SK-N-SH (cell line): ENCODE data around the gene GNAS. TPM values are rescaled to one million over a fixed set of nuclear protein-coding genes. Genes with fewer than 3 reads are reported as not detected.

ENCODE experiments used
- CTCF ChIA-PET: fragments of 300-600, 350-600 bp; formaldehyde crosslinking; extraction: SDS; loops from one replicate; lab custom pipeline; 2021; lab: Yijun Ruan, JAX
- POLR2A ChIA-PET: fragments of 350-600 bp; sonication (Branson Sonifier 250); formaldehyde crosslinking; extraction: SDS; loops from one replicate; lab custom pipeline; 2020; ENCODE audit warnings: antibody characterized with exemption, inconsistent platforms; lab: Yijun Ruan, JAX
- DNase-seq: peaks from one replicate; pipeline ENCODE4 v3.0.0; 2012
- H2AFZ ChIP-seq: fragments of 200-600 bp; sonication (generic); 2 replicates; pipeline ENCODE4 v1.8.1; 2016; ENCODE audit warnings: antibody characterized with exemption, mild to moderate bottlenecking, low read depth
- H3F3A ChIP-seq: fragments of 200-600 bp; sonication (generic); replicated peaks from 2 replicates; pipeline ENCODE3; 2016; ENCODE audit warnings: antibody characterized with exemption, mild to moderate bottlenecking; ENCODE audit not compliant: insufficient read depth
- H3K27ac ChIP-seq, 2 experiments: fragments of 200-500 bp in 1 of 2; fragments of 200-600 bp in 1 of 2; sonication (Bioruptor generic) in 1 of 2; sonication (generic), shearing (Covaris generic) in 1 of 2; 2 replicates each; pipeline versions ENCODE4 v1.5.1 to v1.6.1; 2014 to 2016; ENCODE audit warnings: low read depth in 2 of 2, inconsistent platforms in 1 of 2, low read length in 1 of 2, mild to moderate bottlenecking in 1 of 2, mixed read lengths in 1 of 2
- H3K27me3 ChIP-seq: fragments of 200-600 bp; sonication (generic), shearing (Covaris generic); 2 replicates; pipeline ENCODE4 v1.6.1; 2016; ENCODE audit warnings: mixed run types; ENCODE audit not compliant: insufficient read depth
- H3K36me3 ChIP-seq, 2 experiments: fragments of 200-500 bp in 1 of 2; fragments of 200-600 bp in 1 of 2; sonication (Bioruptor generic) in 1 of 2; sonication (generic) in 1 of 2; replicated peaks in 1 of 2; 2 replicates each; pipeline versions ENCODE3 to v1.5.1; 2014 to 2016; ENCODE audit warnings: low read length in 1 of 2, mild to moderate bottlenecking in 1 of 2; ENCODE audit not compliant: insufficient read depth in 2 of 2, control insufficient read depth in 1 of 2
- H3K4me1 ChIP-seq, 2 experiments: fragments of 200-500 bp in 1 of 2; fragments of 200-600 bp in 1 of 2; sonication (Bioruptor generic) in 1 of 2; sonication (generic), shearing (Covaris generic) in 1 of 2; 2 replicates each; pipeline versions ENCODE4 v1.5.1 to v1.6.1; 2014 to 2016; ENCODE audit warnings: low read depth in 1 of 2, low read length in 1 of 2, mixed run types in 1 of 2; ENCODE audit not compliant: insufficient read depth in 2 of 2, control insufficient read depth in 1 of 2
- H3K4me2 ChIP-seq: fragments of 200-600 bp; sonication (generic), shearing (Covaris generic); 2 replicates; pipeline ENCODE4 v1.6.1; 2017; ENCODE audit warnings: mixed run types
- H3K4me3 ChIP-seq, 2 experiments: fragments of 200-500 bp in 1 of 2; fragments of 200-600 bp in 1 of 2; sonication (Bioruptor generic) in 1 of 2; sonication (generic), shearing (Covaris generic) in 1 of 2; 2 replicates each; pipeline versions ENCODE4 v1.5.1 to v1.8.1; 2014 to 2016; ENCODE audit warnings: low read depth in 2 of 2, inconsistent platforms in 1 of 2, low read length in 1 of 2, mild to moderate bottlenecking in 1 of 2, mixed read lengths in 1 of 2, moderate library complexity in 1 of 2
- H3K79me2 ChIP-seq: fragments of 200-600 bp; sonication (generic); 2 replicates; pipeline ENCODE4 v1.8.1; 2017; ENCODE audit warnings: mild to moderate bottlenecking; ENCODE audit not compliant: insufficient read depth
- H3K9ac ChIP-seq: fragments of 200-600 bp; sonication (generic); 2 replicates; pipeline ENCODE4 v1.6.1; 2017; ENCODE audit warnings: mixed run types
- H3K9me2 ChIP-seq: fragments of 200-600 bp; sonication (generic); 2 replicates; pipeline ENCODE4 v1.6.1; 2017; ENCODE audit warnings: mixed run types
- H3K9me3 ChIP-seq: fragments of 200-600 bp; sonication (generic); 2 replicates; pipeline ENCODE4 v1.6.1; 2017; ENCODE audit warnings: mixed run types, mild to moderate bottlenecking, moderate library complexity
- H4K20me1 ChIP-seq: fragments of 200-600 bp; sonication (generic); 2 replicates; pipeline ENCODE4 v1.6.1; 2017; ENCODE audit warnings: mild to moderate bottlenecking, mixed run types; ENCODE audit not compliant: insufficient read depth
- ELF1 ChIP-seq: IDR thresholded peaks from 2 replicates; pipeline ENCODE4 v1.4.0; 2012
- EP300 ChIP-seq, 2 experiments: IDR thresholded peaks; 2 replicates each; pipeline versions ENCODE4 v1.4.0 to v1.6.1; 2012; ENCODE audit warnings: borderline replicate concordance in 1 of 2, low read depth in 1 of 2, low read length in 1 of 2
- FOXJ3 ChIP-seq: sonication (generic); formaldehyde crosslinking; IDR thresholded peaks from 2 replicates; pipeline ENCODE4 v1.5.1; 2020; ENCODE audit warnings: mild to moderate bottlenecking, missing genetic modification reagents
- GABPA ChIP-seq: IDR thresholded peaks from 2 replicates; pipeline ENCODE4 v1.4.0; 2012; ENCODE audit warnings: low read depth, mild to moderate bottlenecking
- GATA2 ChIP-seq: sonication (generic); formaldehyde crosslinking; IDR thresholded peaks from 2 replicates; pipeline ENCODE4 v1.5.0; 2020; ENCODE audit warnings: mild to moderate bottlenecking, missing genetic modification reagents
- JUND ChIP-seq: IDR thresholded peaks from 2 replicates; pipeline ENCODE4 v1.4.0; 2012
- MXI1 ChIP-seq: IDR thresholded peaks from 2 replicates; pipeline ENCODE4 v1.6.1; 2012; ENCODE audit warnings: mild to moderate bottlenecking, low read depth, low read length, improper control_type of control experiment
- NFIC ChIP-seq: IDR thresholded peaks from 2 replicates; pipeline ENCODE4 v1.4.0; 2012; ENCODE audit warnings: borderline replicate concordance
- NRF1 ChIP-seq: IDR thresholded peaks from 2 replicates; pipeline ENCODE4 v1.6.1; 2012; ENCODE audit warnings: low read depth, mild to moderate bottlenecking, low read length
- RCOR1 ChIP-seq: fragments of 150-350 bp; IDR thresholded peaks from 2 replicates; pipeline ENCODE4 v1.6.1; 2017; ENCODE audit warnings: antibody characterized with exemption, low read length
- RFX5 ChIP-seq: IDR thresholded peaks from 2 replicates; pipeline ENCODE4 v1.6.1; 2012; ENCODE audit warnings: mild to moderate bottlenecking, improper control_type of control experiment, low read length
- TEAD4 ChIP-seq: IDR thresholded peaks from 2 replicates; pipeline ENCODE4 v1.4.0; 2012; ENCODE audit warnings: mild to moderate bottlenecking, borderline replicate concordance; ENCODE audit not compliant: insufficient read depth
- WGBS: methylation state at CpG from one replicate; pipeline ENCODE4 v1.1.6; 2017; ENCODE audit warnings: low lambda C conversion rate; 5-methylcytosine and 5-hydroxymethylcytosine counted together
- polyA plus RNA-seq, 3 experiments: library from polyadenylated mRNA; depleted of rRNA; stranded (reverse); fragments of >200 nt; gene quantifications; 2 replicates each; pipeline ENCODE4 v1.2.3, GENCODE V29; 2012
- TF ChIP-seq, protein P1 (sequence below): fragments of 150-350 bp; IDR thresholded peaks from 2 replicates; pipeline ENCODE4 v1.6.1; 2016; ENCODE audit warnings: mild to moderate bottlenecking, low read depth, low read length
- TF ChIP-seq, protein P2 (sequence below): fragments of 200-600 bp; sonication (generic); IDR thresholded peaks from 2 replicates; pipeline ENCODE4 v1.6.1; 2017; ENCODE audit warnings: antibody characterized with exemption, mild to moderate bottlenecking, moderate library complexity

The GNAS gene
- polyA plus RNA-seq, 1 of the 3 experiments (the other 2 are of a cell fraction) = 1,562 TPM

DNA sequence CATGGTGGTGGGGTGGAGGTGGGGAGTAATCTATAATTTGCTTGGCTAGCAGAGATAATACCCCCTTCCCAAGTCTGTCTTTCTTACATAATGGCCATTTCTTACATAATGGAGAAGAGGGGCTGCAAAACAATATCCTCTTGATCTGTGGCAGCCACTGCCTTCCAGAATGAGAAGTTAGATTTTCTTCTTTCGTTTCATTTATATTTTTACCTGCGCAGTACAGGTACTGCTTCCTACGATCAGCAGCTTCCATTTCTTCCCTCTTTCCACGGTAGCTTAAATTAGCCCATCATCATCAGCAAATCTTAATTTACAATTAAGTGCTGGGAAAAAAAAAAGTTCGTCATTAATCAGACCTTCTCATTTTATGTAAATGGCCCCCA is 30.2 kb downstream of the GNAS start (continued):
- TF ChIP-seq, protein P1, sequence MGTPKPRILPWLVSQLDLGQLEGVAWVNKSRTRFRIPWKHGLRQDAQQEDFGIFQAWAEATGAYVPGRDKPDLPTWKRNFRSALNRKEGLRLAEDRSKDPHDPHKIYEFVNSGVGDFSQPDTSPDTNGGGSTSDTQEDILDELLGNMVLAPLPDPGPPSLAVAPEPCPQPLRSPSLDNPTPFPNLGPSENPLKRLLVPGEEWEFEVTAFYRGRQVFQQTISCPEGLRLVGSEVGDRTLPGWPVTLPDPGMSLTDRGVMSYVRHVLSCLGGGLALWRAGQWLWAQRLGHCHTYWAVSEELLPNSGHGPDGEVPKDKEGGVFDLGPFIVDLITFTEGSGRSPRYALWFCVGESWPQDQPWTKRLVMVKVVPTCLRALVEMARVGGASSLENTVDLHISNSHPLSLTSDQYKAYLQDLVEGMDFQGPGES = no peak
- no peak for TF ChIP-seq JUND

DNA sequence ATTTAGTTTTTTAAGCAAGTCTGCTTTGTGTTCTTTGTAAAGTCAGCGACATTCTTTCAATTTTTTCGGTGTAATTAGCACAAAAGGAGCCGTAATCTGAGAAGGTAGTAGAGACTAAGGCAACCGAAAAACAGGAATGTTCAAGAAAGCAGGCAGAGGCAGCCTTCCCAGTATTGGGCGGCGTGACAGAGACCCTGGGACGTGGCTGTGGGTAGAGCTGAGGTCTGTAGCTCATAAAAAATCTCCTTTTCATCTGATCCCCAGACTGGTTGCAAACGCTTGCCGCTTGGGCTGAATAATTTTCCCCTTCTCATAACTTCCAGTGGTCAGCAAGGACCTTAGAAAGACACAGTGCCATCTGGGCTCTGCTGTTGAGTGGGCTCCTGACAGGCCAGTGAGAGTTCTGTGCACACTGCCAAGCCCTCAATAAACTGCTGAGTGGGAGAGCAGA is 30.8 kb downstream of the GNAS start:
- H3F3A ChIP-seq = peaks cover 3% of the 10 kb centered on the region
- no peak for TF ChIP-seq GATA2 (CRISPR knock-in tag)
- TF ChIP-seq GABPA = no peak
- no peak for TF ChIP-seq NFIC
- TF ChIP-seq MXI1 = no peak
- no peak for TF ChIP-seq NRF1
- no peak for TF ChIP-seq RFX5
- no peak for TF ChIP-seq RCOR1
- TF ChIP-seq EP300 (IDR thresholded peaks at IDR 0.05; ENCODE audit: borderline replicate concordance in 1 of 2, low read depth in 1 of 2, low read length in 1 of 2) = no peak
- TF ChIP-seq, protein P2, sequence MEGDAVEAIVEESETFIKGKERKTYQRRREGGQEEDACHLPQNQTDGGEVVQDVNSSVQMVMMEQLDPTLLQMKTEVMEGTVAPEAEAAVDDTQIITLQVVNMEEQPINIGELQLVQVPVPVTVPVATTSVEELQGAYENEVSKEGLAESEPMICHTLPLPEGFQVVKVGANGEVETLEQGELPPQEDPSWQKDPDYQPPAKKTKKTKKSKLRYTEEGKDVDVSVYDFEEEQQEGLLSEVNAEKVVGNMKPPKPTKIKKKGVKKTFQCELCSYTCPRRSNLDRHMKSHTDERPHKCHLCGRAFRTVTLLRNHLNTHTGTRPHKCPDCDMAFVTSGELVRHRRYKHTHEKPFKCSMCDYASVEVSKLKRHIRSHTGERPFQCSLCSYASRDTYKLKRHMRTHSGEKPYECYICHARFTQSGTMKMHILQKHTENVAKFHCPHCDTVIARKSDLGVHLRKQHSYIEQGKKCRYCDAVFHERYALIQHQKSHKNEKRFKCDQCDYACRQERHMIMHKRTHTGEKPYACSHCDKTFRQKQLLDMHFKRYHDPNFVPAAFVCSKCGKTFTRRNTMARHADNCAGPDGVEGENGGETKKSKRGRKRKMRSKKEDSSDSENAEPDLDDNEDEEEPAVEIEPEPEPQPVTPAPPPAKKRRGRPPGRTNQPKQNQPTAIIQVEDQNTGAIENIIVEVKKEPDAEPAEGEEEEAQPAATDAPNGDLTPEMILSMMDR = no peak
- TF ChIP-seq, protein P1 = no peak
- no peak for TF ChIP-seq FOXJ3 (CRISPR knock-in tag)
- TF ChIP-seq ELF1 = no peak
- TF ChIP-seq TEAD4 = no peak
- no peak for TF ChIP-seq JUND
- POLR2A ChIA-PET = interaction anchor here (1.0 kb wide), 1 partner anchor 149 kb away, joined by 3 read pairs; the partner anchor contains the start of gene ATP5F1E
- H3K4me3 ChIP-seq = no peak overlapping the region
- H3K4me1 ChIP-seq = peaks cover 3 to 36% of the 10 kb centered on the region in 2 experiments; a peak in 3 of 4 replicates
- H3K27me3 ChIP-seq = no peaks in the 10 kb centered on the region
- H3K9ac ChIP-seq = no peak overlapping the region
- CTCF ChIA-PET = interaction anchor here (0.7 to 2.0 kb wide), 6 partner anchors 13 to 572 kb away, joined by 3 to 7 read pairs (median 4); no protein-coding TSS in a partner anchor
- H3K36me3 ChIP-seq = peaks cover 0 to 9% of the 10 kb centered on the region in 2 experiments
- H3K79me2 ChIP-seq = peaks cover 3% of the 10 kb centered on the region; the same call in 1 of the 2 replicates
- no peaks in the 10 kb centered on the region for H4K20me1 ChIP-seq
- no peak overlapping the region for H2AFZ ChIP-seq
- DNase-seq = no peak
- H3K4me2 ChIP-seq = no peak overlapping the region
- no peaks in the 10 kb centered on the region for H3K9me2 ChIP-seq
- H3K27ac ChIP-seq = peak overlapping the region; percentile 4 to 73; a peak in 2 of 4 replicates
- 75% methylated on average over 9 of the region's 9 CpGs for WGBS
- H3K9me3 ChIP-seq = no peaks in the 10 kb centered on the region
